Stimulated activated naive CD8-positive, alpha-beta T cell treated with anti-CD3 and anti-CD28 coated beads, Interleukin-15, Interleukin-2, amounts not matched to agents 100 ng/mL and 50 ng/mL, for 24 hours (primary cell): ENCODE measurements around the gene KCNH1.

Experiments
- H3K27ac Mint-ChIP-seq: one replicate; pipeline ENCODE4 v1.8.0; 2021; ENCODE audit warnings: mild to moderate bottlenecking, mixed read lengths
- H3K27me3 Mint-ChIP-seq: one replicate; pipeline ENCODE4 v1.8.0; 2021; ENCODE audit warnings: mixed read lengths
- H3K36me3 Mint-ChIP-seq: one replicate; pipeline ENCODE4 v1.8.0; 2021; ENCODE audit warnings: low read depth, mixed read lengths
- H3K4me1 Mint-ChIP-seq: one replicate; pipeline ENCODE4 v1.8.0; 2021; ENCODE audit warnings: low read depth, mixed read lengths
- H3K4me3 Mint-ChIP-seq: one replicate; pipeline ENCODE4 v1.8.0; 2021; ENCODE audit warnings: mild to moderate bottlenecking, mixed read lengths
- H3K9me3 Mint-ChIP-seq: one replicate; pipeline ENCODE4 v1.8.0; 2021; ENCODE audit warnings: mixed read lengths

KCNH1 gene

DNA sequence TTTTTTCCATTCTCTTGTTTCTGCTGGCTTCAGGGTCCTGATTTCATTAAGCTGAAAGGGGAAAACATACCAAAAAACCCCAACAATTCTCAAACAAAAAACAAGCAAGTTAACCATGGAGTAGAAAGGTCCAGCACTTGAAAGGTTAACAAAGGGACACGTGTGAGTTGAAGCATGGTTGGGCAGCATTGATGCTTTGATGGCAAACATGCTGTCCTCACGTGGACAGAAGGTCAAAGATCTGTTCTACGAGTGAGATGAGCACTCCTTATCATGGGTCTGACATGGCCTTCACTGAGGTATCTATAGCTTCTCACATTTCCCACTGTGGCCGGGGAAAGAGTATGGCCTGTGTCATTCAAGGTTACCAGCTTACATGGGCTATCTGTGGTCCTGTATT is 410.3 kb downstream of the KCNH1 start:
- Mint-ChIP-seq H3K27me3 (peaks cover 3% of the 10 kb centered on the region), H3K4me3 (no peak overlapping the region), H3K9me3 (no peaks in the 10 kb centered on the region), H3K27ac (no peak overlapping the region), H3K36me3 (no peaks in the 10 kb centered on the region), H3K4me1 (no peaks in the 10 kb centered on the region)

GRCh38 chr1:210722410-210723081 is 411.4 kb downstream of the KCNH1 start:
- Mint-ChIP-seq H3K4me3 (no peak overlapping the region), H3K9me3 (no peaks in the 10 kb centered on the region), H3K27me3 (peaks cover 3% of the 10 kb centered on the region), H3K36me3 (no peaks in the 10 kb centered on the region), H3K4me1 (no peaks in the 10 kb centered on the region), H3K27ac (no peak overlapping the region)

GRCh38 chr1:210715072-210715471 is 418.9 kb downstream of the KCNH1 start:
- H3K4me3 Mint-ChIP-seq: no peak overlapping the region
- H3K36me3 Mint-ChIP-seq: no peaks in the 10 kb centered on the region
- no peaks in the 10 kb centered on the region for H3K27me3 Mint-ChIP-seq
- no peaks in the 10 kb centered on the region for H3K4me1 Mint-ChIP-seq
- no peaks in the 10 kb centered on the region for H3K9me3 Mint-ChIP-seq
- H3K27ac Mint-ChIP-seq: no peak overlapping the region

DNA sequence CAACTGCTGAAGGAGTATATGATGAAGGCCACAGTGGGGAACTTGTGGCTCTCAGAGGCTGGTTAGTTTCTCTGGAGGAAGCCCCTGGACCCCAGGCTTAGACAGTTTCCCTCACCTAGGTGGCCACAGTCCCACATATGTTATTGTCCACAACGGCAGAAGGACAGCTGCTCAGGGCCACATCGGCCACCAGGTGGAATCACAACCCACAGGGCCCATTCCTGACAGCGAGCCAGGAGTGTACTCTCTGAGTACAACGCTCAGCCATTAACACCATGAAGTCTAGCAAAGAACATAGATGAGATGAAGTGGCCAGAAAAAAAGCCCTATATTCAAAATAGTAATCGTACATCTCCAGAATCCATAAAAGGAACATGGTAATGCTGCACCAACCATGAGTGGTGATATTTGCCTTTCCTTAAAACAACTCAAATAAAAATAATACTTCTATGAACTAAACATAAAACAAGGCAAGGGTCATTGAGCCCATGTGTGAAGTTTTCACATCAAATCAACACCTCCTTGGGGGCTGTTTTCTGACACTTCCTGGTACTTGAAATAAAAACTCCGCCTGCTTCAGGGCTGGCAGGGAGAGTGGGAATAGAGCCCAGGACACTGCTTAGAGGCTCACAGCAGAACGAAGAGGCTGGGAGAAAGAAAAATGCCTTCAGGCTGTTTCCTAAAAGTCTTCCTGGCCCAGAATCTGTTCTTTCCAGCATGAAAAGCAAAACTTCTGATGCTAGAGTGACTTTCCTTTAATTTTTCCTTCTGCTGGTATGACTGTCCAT is 421.9 kb downstream of the KCNH1 start:
- Mint-ChIP-seq H3K4me3 (no peak overlapping the region), H3K9me3 (no peaks in the 10 kb centered on the region), H3K27ac (no peak overlapping the region), H3K4me1 (no peaks in the 10 kb centered on the region), H3K36me3 (no peaks in the 10 kb centered on the region), H3K27me3 (no peaks in the 10 kb centered on the region)

- Mint-ChIP-seq H3K27ac (no peak overlapping the region), H3K9me3 (no peaks in the 10 kb centered on the region), H3K36me3 (no peaks in the 10 kb centered on the region), H3K27me3 (no peaks in the 10 kb centered on the region), H3K4me1 (no peaks in the 10 kb centered on the region), H3K4me3 (no peak overlapping the region)
These were observed 424.2 kb downstream of the KCNH1 start for GRCh38 chr1:210709701-210710100.

DNA sequence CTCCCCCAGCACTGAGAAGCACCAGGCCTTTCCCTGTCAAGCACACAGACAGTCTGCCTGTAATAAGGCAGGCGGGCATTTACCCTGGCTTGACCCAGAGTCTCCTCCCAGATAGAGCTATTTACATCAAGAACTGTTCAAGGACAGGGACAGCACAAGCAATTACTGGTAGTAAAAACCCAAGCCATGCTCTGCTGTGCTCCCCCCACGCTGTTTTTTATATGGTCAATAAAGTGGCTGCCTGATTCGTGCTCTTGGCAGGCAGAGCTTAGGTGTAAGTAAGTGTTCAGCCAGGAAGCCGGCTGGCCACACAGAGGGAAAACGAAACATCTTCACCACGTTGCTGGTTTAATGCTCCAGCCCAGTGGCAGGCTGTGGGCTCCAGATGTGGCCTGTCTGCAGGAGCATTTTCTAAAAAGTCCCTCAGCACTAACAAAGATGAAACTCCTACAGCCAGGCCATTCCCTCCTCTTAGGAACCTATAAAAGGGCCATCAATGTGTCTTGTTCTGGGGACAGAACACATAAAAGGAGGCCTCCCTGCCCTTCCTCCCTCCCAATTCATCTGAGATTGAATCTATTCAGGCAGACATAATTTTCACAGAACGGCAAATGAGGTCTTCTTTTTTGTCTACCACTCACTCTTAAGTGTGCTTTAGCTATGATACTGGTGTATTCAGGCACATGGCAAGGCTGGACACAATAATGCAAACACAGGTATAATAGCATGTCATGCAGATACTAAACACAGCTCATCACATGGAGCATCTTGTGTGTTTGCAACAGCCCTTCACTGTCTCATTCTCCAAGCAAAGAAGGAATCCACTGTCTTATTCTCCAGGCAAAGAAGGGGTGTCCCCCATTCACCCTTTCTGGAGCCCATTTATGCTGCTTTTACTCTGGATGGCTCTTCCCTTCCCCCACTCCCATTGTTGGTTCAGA is 426.4 kb downstream of the KCNH1 start:
- no peaks in the 10 kb centered on the region for H3K36me3 Mint-ChIP-seq

DNA sequence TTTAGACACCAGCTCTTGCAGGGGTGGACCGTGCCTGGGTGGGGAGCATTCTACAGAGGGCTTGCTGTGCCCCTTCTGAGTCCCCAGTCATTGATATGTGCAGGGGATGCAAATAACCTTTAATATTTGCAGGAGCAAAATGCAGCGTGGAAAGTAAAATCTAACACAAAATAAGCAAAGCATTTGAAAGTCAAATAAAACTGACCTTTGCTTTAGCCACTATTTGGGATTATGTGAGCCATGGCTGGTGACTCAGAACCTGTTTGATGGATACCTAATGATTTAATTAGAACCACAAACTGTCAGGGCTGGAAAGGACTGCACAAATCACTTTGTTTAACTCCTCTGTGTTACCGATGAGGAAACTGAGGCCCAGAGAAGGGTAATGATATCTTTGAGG is 427.7 kb downstream of the KCNH1 start:
- Mint-ChIP-seq H3K27ac (no peak overlapping the region), H3K27me3 (no peaks in the 10 kb centered on the region), H3K36me3 (no peaks in the 10 kb centered on the region), H3K4me3 (no peak overlapping the region), H3K4me1 (no peaks in the 10 kb centered on the region), H3K9me3 (no peaks in the 10 kb centered on the region)

More for the DNA sequence above, 426.4 kb downstream of the KCNH1 start:
- Mint-ChIP-seq H3K4me1 (no peaks in the 10 kb centered on the region), H3K4me3 (no peak overlapping the region), H3K9me3 (no peaks in the 10 kb centered on the region), H3K27me3 (no peaks in the 10 kb centered on the region), H3K27ac (no peak overlapping the region)

DNA sequence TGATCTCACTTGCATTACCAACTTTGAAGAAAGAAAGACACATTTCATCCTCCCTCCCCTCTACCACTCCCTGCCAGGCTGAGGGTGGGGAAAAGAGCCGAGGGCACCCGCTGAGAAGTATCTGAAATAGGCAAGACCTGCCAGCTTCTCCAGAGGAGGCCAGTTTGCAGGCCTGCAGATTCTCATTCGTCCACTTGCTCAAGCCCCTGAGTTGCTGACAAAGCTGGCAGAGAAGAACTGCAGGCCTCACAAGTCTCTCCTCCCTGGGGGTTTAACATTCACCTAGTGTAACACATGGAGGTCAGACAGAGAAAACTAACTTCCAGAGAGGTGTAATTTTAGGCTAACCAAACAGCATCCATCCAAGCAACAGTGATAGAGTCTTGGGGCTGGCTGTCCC is 428.9 kb downstream of the KCNH1 start:
- H3K9me3 Mint-ChIP-seq: no peaks in the 10 kb centered on the region
- no peaks in the 10 kb centered on the region for H3K36me3 Mint-ChIP-seq
- H3K27me3 Mint-ChIP-seq: no peaks in the 10 kb centered on the region
- no peaks in the 10 kb centered on the region for H3K4me1 Mint-ChIP-seq
- no peak overlapping the region for H3K27ac Mint-ChIP-seq
- H3K4me3 Mint-ChIP-seq: no peak overlapping the region

- Mint-ChIP-seq H3K4me3 (no peak overlapping the region), H3K36me3 (no peaks in the 10 kb centered on the region), H3K4me1 (no peaks in the 10 kb centered on the region), H3K27ac (no peak overlapping the region), H3K9me3 (no peaks in the 10 kb centered on the region), H3K27me3 (no peaks in the 10 kb centered on the region)
These were observed 430.4 kb downstream of the KCNH1 start for GRCh38 chr1:210703593-210703992.

- no peaks in the 10 kb centered on the region for H3K4me1 Mint-ChIP-seq
- H3K9me3 Mint-ChIP-seq: no peaks in the 10 kb centered on the region
- no peaks in the 10 kb centered on the region for H3K36me3 Mint-ChIP-seq
- H3K4me3 Mint-ChIP-seq: no peak overlapping the region
- no peak overlapping the region for H3K27ac Mint-ChIP-seq
- no peaks in the 10 kb centered on the region for H3K27me3 Mint-ChIP-seq
These were observed 431.4 kb downstream of the KCNH1 start for GRCh38 chr1:210702506-210702905.

GRCh38 chr1:210700511-210700910 is 433.4 kb downstream of the KCNH1 start:
- H3K27ac Mint-ChIP-seq: no peak overlapping the region
- H3K9me3 Mint-ChIP-seq: no peaks in the 10 kb centered on the region
- no peaks in the 10 kb centered on the region for H3K4me1 Mint-ChIP-seq
- no peaks in the 10 kb centered on the region for H3K27me3 Mint-ChIP-seq
- H3K36me3 Mint-ChIP-seq: no peaks in the 10 kb centered on the region
- H3K4me3 Mint-ChIP-seq: no peak overlapping the region

- H3K4me3 Mint-ChIP-seq: no peak overlapping the region
- H3K4me1 Mint-ChIP-seq: no peaks in the 10 kb centered on the region
- H3K36me3 Mint-ChIP-seq: no peaks in the 10 kb centered on the region
- H3K27ac Mint-ChIP-seq: no peak overlapping the region
- no peaks in the 10 kb centered on the region for H3K27me3 Mint-ChIP-seq
- H3K9me3 Mint-ChIP-seq: no peaks in the 10 kb centered on the region
These were observed 433.9 kb downstream of the KCNH1 start for GRCh38 chr1:210700083-210700482.

GRCh38 chr1:210698661-210699060 is 435.3 kb downstream of the KCNH1 start:
- H3K27me3 Mint-ChIP-seq: no peaks in the 10 kb centered on the region
- no peaks in the 10 kb centered on the region for H3K4me1 Mint-ChIP-seq
- no peak overlapping the region for H3K4me3 Mint-ChIP-seq
- H3K9me3 Mint-ChIP-seq: no peaks in the 10 kb centered on the region
- no peak overlapping the region for H3K27ac Mint-ChIP-seq
- H3K36me3 Mint-ChIP-seq: no peaks in the 10 kb centered on the region

- H3K36me3 Mint-ChIP-seq: no peaks in the 10 kb centered on the region
- no peaks in the 10 kb centered on the region for H3K9me3 Mint-ChIP-seq
- H3K27ac Mint-ChIP-seq: no peak overlapping the region
- H3K27me3 Mint-ChIP-seq: no peaks in the 10 kb centered on the region
- H3K4me3 Mint-ChIP-seq: no peak overlapping the region
- H3K4me1 Mint-ChIP-seq: peaks cover 13% of the 10 kb centered on the region
These were observed 436.8 kb downstream of the KCNH1 start for GRCh38 chr1:210697185-210697584.

DNA sequence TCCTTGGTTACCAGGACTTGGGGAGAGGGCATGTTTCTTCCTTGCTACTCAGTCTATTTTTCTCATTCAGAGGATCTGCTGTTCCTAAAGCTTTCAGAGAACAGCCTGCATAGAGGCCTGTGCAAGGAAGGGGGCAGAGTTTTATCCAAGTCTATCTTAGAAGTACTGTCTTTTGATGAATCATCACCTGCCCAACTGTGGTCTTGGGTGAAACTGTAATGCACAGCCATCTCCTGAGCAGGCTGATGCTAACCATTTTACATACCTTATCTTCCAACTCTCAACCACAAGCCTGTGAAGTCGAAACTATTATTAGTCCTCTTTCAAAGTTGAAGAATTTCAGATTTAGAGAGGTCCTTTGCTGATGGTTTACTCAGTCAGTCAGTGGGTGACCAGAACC is 437.2 kb downstream of the KCNH1 start:
- H3K4me1 Mint-ChIP-seq: peaks cover 13% of the 10 kb centered on the region
- no peak overlapping the region for H3K27ac Mint-ChIP-seq
- H3K4me3 Mint-ChIP-seq: no peak overlapping the region
- H3K36me3 Mint-ChIP-seq: no peaks in the 10 kb centered on the region
- H3K9me3 Mint-ChIP-seq: no peaks in the 10 kb centered on the region
- H3K27me3 Mint-ChIP-seq: no peaks in the 10 kb centered on the region
